Osteocyte (in vitro differentiated cells): ENCODE data around the gene ZNF730. TPM values are rescaled to one million over a fixed set of nuclear protein-coding genes. Genes with fewer than 3 reads are reported as not detected.
"Not testable (repeated sequence)": the region's sequence is repeated elsewhere in the genome, so short reads cannot be mapped to it uniquely, and the experiment has no call there.

Experiments
- DNase-seq: peaks from one replicate; pipeline ENCODE4 v3.0.0; 2021; ENCODE audit warnings: mixed read lengths; ENCODE audit not compliant: unreplicated experiment; ENCODE audit errors: extremely low spot score
- H3K27ac Mint-ChIP-seq: one replicate; pipeline ENCODE4 v1.8.0; 2021; ENCODE audit warnings: mild to moderate bottlenecking, mixed read lengths; ENCODE audit not compliant: unreplicated experiment
- H3K27me3 Mint-ChIP-seq: one replicate; pipeline ENCODE4 v1.8.0; 2021; ENCODE audit warnings: mixed read lengths; ENCODE audit not compliant: unreplicated experiment
- H3K36me3 Mint-ChIP-seq: one replicate; pipeline ENCODE4 v1.8.0; 2021; ENCODE audit warnings: mixed read lengths; ENCODE audit not compliant: unreplicated experiment
- H3K4me1 Mint-ChIP-seq: one replicate; pipeline ENCODE4 v1.8.0; 2021; ENCODE audit warnings: mixed read lengths; ENCODE audit not compliant: unreplicated experiment
- H3K4me3 Mint-ChIP-seq: one replicate; pipeline ENCODE4 v1.8.0; 2021; ENCODE audit warnings: mild to moderate bottlenecking, moderate library complexity, mixed read lengths; ENCODE audit not compliant: unreplicated experiment
- H3K9me3 Mint-ChIP-seq: one replicate; pipeline ENCODE4 v1.8.0; 2021; ENCODE audit warnings: mixed read lengths; ENCODE audit not compliant: unreplicated experiment
- CTCF ChIP-seq: fragments of 200-600 bp; sonication (generic); IDR thresholded peaks from 2 replicates; pipeline ENCODE4 v1.5.0; 2021; ENCODE audit warnings: antibody characterized with exemption, mild to moderate bottlenecking, moderate library complexity
- total RNA-seq: library from RNA; stranded (reverse); gene quantifications from 2 replicates; pipeline ENCODE4 v1.2.1, GENCODE V29; 2021

Gene ZNF730
- total RNA-seq, 1 donor from 2014 or later = 2.3 TPM

- TF ChIP-seq CTCF = no peak
- DNase-seq = no peak
- Mint-ChIP-seq H3K27ac (no peak overlapping the region), H3K9me3 (no peaks in the 10 kb centered on the region), H3K4me3 (no peak overlapping the region), H3K27me3 (no peaks in the 10 kb centered on the region), H3K36me3 (peaks cover 32% of the 10 kb centered on the region), H3K4me1 (no peaks in the 10 kb centered on the region)
These were observed 15.6 kb upstream of the ZNF730 start for GRCh38 chr19:23101241-23101640.

- TF ChIP-seq CTCF = no peak
- Mint-ChIP-seq H3K4me3 (no peak overlapping the region), H3K27me3 (no peaks in the 10 kb centered on the region), H3K9me3 (peaks cover 5% of the 10 kb centered on the region), H3K36me3 (peaks cover 11% of the 10 kb centered on the region), H3K27ac (no peak overlapping the region), H3K4me1 (peaks cover 19% of the 10 kb centered on the region)
- DNase-seq = no peak
These were observed 1.6 kb downstream of the ZNF730 start for GRCh38 chr19:23118400-23118799.

GRCh38 chr19:23134211-23134610 is 17.4 kb downstream of the ZNF730 start:
- not testable (repeated sequence) for H3K4me3 Mint-ChIP-seq, DNase-seq, H3K4me1 Mint-ChIP-seq, H3K27me3 Mint-ChIP-seq, H3K27ac Mint-ChIP-seq
- Mint-ChIP-seq H3K9me3 (peaks cover 11% of the 10 kb centered on the region), H3K36me3 (peaks cover 16% of the 10 kb centered on the region)

GRCh38 chr19:23145617-23146415 is 29.0 kb downstream of the ZNF730 start:
- Mint-ChIP-seq H3K9me3 (peaks cover 48% of the 10 kb centered on the region), H3K27ac (no peak overlapping the region), H3K27me3 (no peaks in the 10 kb centered on the region), H3K36me3 (peaks cover 39% of the 10 kb centered on the region), H3K4me1 (no peaks in the 10 kb centered on the region), H3K4me3 (no peak overlapping the region)
- no peak for DNase-seq
- no peak for TF ChIP-seq CTCF

- Mint-ChIP-seq H3K27me3 (no peaks in the 10 kb centered on the region), H3K36me3 (no peaks in the 10 kb centered on the region), H3K9me3 (peaks cover 47% of the 10 kb centered on the region), H3K4me1 (no peaks in the 10 kb centered on the region), H3K4me3 (no peak overlapping the region), H3K27ac (no peak overlapping the region)
- TF ChIP-seq CTCF = no peak
- no peak for DNase-seq
These were observed 43.9 kb downstream of the ZNF730 start for GRCh38 chr19:23160766-23161165.

GRCh38 chr19:23168286-23168685 is 51.5 kb downstream of the ZNF730 start:
- H3K9me3 Mint-ChIP-seq = peaks cover 28% of the 10 kb centered on the region
- H3K27ac Mint-ChIP-seq, H3K4me3 Mint-ChIP-seq, DNase-seq, H3K27me3 Mint-ChIP-seq, H3K4me1 Mint-ChIP-seq, H3K36me3 Mint-ChIP-seq: not testable (repeated sequence)
